H1 (cell line): Measurements from ENCODE around the gene PLA1A. TPM values are rescaled to one million over a fixed set of nuclear protein-coding genes. Genes with fewer than 3 reads are reported as not detected.

ENCODE experiments used
- CTCF ChIA-PET: fragments of 300-600 bp; sonication (Branson Sonifier 250); formaldehyde crosslinking; loops from one replicate; lab custom pipeline; 2021; ENCODE audit not compliant: partially characterized antibody; lab: Charles Lee
- POLR2A ChIA-PET: fragments of 300-600 bp; sonication (Branson Sonifier 250); formaldehyde crosslinking; loops from one replicate; lab custom pipeline; 2021; ENCODE audit warnings: inconsistent platforms; ENCODE audit not compliant: partially characterized antibody; lab: Charles Lee
- DNase-seq, 2 experiments: peaks; one replicate each; pipeline versions ENCODE4 v3.0.0 to v3.0.0-alpha.2; 2010 to 2022; ENCODE audit warnings: low spot score in 2 of 2, low read depth in 1 of 2, mixed read lengths in 1 of 2
- FAIRE-seq: peaks from 2 replicates; lab custom pipeline; 2011; peaks lifted over from hg19 to GRCh38; lab: Jason Lieb, UNC
- H2AFZ ChIP-seq: 2 replicates; pipeline ENCODE4 v1.8.1; 2012; ENCODE audit warnings: low read length, inconsistent platforms
- H2AK5ac ChIP-seq: 2 replicates; pipeline ENCODE4 v1.6.1; 2013; ENCODE audit warnings: low read depth, low read length
- H2BK120ac ChIP-seq: replicated peaks from 2 replicates; pipeline ENCODE3; 2013; ENCODE audit warnings: low read depth, low read length, inconsistent platforms
- H2BK12ac ChIP-seq: 2 replicates; pipeline ENCODE4 v1.6.1; 2013; ENCODE audit warnings: low read depth, low read length
- H2BK15ac ChIP-seq: 2 replicates; pipeline ENCODE4 v1.6.1; 2013; ENCODE audit warnings: low read length
- H2BK20ac ChIP-seq: 2 replicates; pipeline ENCODE4 v1.6.1; 2013; ENCODE audit warnings: low read length
- H2BK5ac ChIP-seq: 2 replicates; pipeline ENCODE4 v1.6.1; 2013; ENCODE audit warnings: low read depth, low read length
- H3K14ac ChIP-seq: 2 replicates; pipeline ENCODE4 v1.6.1; 2013; ENCODE audit warnings: inconsistent platforms; ENCODE audit not compliant: insufficient read length
- H3K18ac ChIP-seq: 2 replicates; pipeline ENCODE4 v1.6.1; 2013; ENCODE audit warnings: low read length; ENCODE audit errors: extremely low read depth
- H3K23ac ChIP-seq: 2 replicates; pipeline ENCODE4 v1.6.1; 2013; ENCODE audit warnings: inconsistent platforms; ENCODE audit not compliant: insufficient read length
- H3K23me2 ChIP-seq: 2 replicates; pipeline ENCODE4 v1.6.1; 2013; ENCODE audit warnings: low read depth, low read length
- H3K27ac ChIP-seq: 2 replicates; pipeline ENCODE4 v1.6.1; 2011; ENCODE audit warnings: low read depth, low read length, inconsistent platforms
- H3K27me3 ChIP-seq, 4 experiments: replicated peaks in 1 of 4; 1 replicate in 1 of 4; 2 replicates in 3 of 4; pipeline versions ENCODE4 v1.6.1 to v1.8.1; 2011 to 2013; ENCODE audit warnings: low read length in 3 of 4, mild to moderate bottlenecking in 3 of 4, inconsistent platforms in 2 of 4, mixed read lengths in 2 of 4, moderate library complexity in 1 of 4; ENCODE audit not compliant: control insufficient read depth in 3 of 4, insufficient read depth in 3 of 4; ENCODE audit errors: extremely low read depth in 1 of 4
- H3K36me3 ChIP-seq, 4 experiments: 2 replicates each; pipeline versions ENCODE4 v1.6.1 to v1.8.1; 2011 to 2013; ENCODE audit warnings: mild to moderate bottlenecking in 4 of 4, low read length in 3 of 4, moderate library complexity in 2 of 4, control low read depth in 1 of 4, inconsistent platforms in 1 of 4; ENCODE audit not compliant: insufficient read depth in 4 of 4, control insufficient read depth in 2 of 4
- H3K4ac ChIP-seq: replicated peaks from 2 replicates; pipeline ENCODE3; 2013; ENCODE audit warnings: low read length, low read depth, mixed read lengths, inconsistent platforms; ENCODE audit not compliant: insufficient read length
- H3K4me1 ChIP-seq, 4 experiments: replicated peaks in 1 of 4; 1 replicate in 1 of 4; 2 replicates in 3 of 4; pipeline versions ENCODE4 v1.6.1 to v1.8.1; 2011 to 2013; ENCODE audit warnings: low read length in 3 of 4, inconsistent platforms in 2 of 4, mixed read lengths in 1 of 4; ENCODE audit not compliant: insufficient read depth in 4 of 4, control insufficient read depth in 3 of 4
- H3K4me2 ChIP-seq, 2 experiments: 2 replicates each; pipeline versions ENCODE4 v1.6.1 to v1.8.1; 2011 to 2013; ENCODE audit warnings: low read depth in 2 of 2, low read length in 2 of 2, control low read depth in 1 of 2, inconsistent platforms in 1 of 2, mild to moderate bottlenecking in 1 of 2; ENCODE audit not compliant: insufficient read depth in 1 of 2
- H3K4me3 ChIP-seq, 4 experiments: fragments of 200-600, 300-600 bp in 1 of 4; sonication (generic), shearing (Covaris generic), sonication (Bioruptor Twin) in 1 of 4; 2 replicates each; pipeline versions ENCODE4 v1.5.1 to v1.8.1; 2011 to 2016; ENCODE audit warnings: low read length in 4 of 4, low read depth in 3 of 4, control low read depth in 2 of 4, inconsistent platforms in 2 of 4, mild to moderate bottlenecking in 2 of 4, mixed read lengths in 1 of 4, moderate library complexity in 1 of 4; ENCODE audit not compliant: insufficient read depth in 2 of 4; ENCODE audit errors: extremely low read depth in 1 of 4
- H3K56ac ChIP-seq: replicated peaks from 2 replicates; pipeline ENCODE3; 2013; ENCODE audit warnings: low read depth, mild to moderate bottlenecking, mixed read lengths, low read length, inconsistent platforms; ENCODE audit not compliant: insufficient read length
- H3K79me1 ChIP-seq: 2 replicates; pipeline ENCODE4 v1.6.1; 2013; ENCODE audit warnings: low read depth, low read length, control low read depth
- H3K79me2 ChIP-seq, 2 experiments: 2 replicates each; pipeline versions ENCODE4 v1.6.1 to v1.8.1; 2012 to 2013; ENCODE audit warnings: low read length in 2 of 2, mild to moderate bottlenecking in 2 of 2, inconsistent platforms in 1 of 2; ENCODE audit not compliant: insufficient read depth in 2 of 2, control insufficient read depth in 1 of 2
- H3K9ac ChIP-seq, 4 experiments: replicated peaks in 1 of 4; 1 replicate in 1 of 4; 2 replicates in 3 of 4; pipeline versions ENCODE4 v1.6.1 to v1.8.1; 2011 to 2013; ENCODE audit warnings: low read depth in 3 of 4, low read length in 3 of 4, control low read depth in 2 of 4, mild to moderate bottlenecking in 2 of 4, moderate library complexity in 2 of 4, inconsistent platforms in 1 of 4; ENCODE audit errors: extremely low read depth in 1 of 4
- H3K9me3 ChIP-seq, 2 experiments: 2 replicates each; pipeline versions ENCODE4 v1.6.1 to v1.8.1; 2012 to 2013; ENCODE audit warnings: mild to moderate bottlenecking in 2 of 2, moderate library complexity in 2 of 2, control low read depth in 1 of 2, inconsistent platforms in 1 of 2, low read depth in 1 of 2, low read length in 1 of 2, mixed read lengths in 1 of 2; ENCODE audit not compliant: insufficient read depth in 2 of 2
- H4K20me1 ChIP-seq, 2 experiments: replicated peaks in 1 of 2; 2 replicates each; pipeline versions ENCODE3 to v1.8.1; 2011 to 2013; ENCODE audit warnings: inconsistent platforms in 2 of 2, low read length in 2 of 2, mild to moderate bottlenecking in 1 of 2; ENCODE audit not compliant: insufficient read depth in 2 of 2, control insufficient read depth in 1 of 2
- H4K5ac ChIP-seq: 2 replicates; pipeline ENCODE4 v1.6.1; 2013; ENCODE audit warnings: low read length, low read depth, mixed read lengths, inconsistent platforms; ENCODE audit not compliant: insufficient read length
- H4K8ac ChIP-seq: 2 replicates; pipeline ENCODE4 v1.8.0; 2013; ENCODE audit warnings: mild to moderate bottlenecking, moderate library complexity, low read length, inconsistent platforms; ENCODE audit not compliant: insufficient read depth; ENCODE audit errors: extremely low read depth
- H4K91ac ChIP-seq: replicated peaks from 2 replicates; pipeline ENCODE3; 2013; ENCODE audit warnings: low read length, mixed read lengths, inconsistent platforms; ENCODE audit not compliant: insufficient read length
- ASH2L ChIP-seq: fragments of 200-600, 300-600 bp; sonication (generic); IDR thresholded peaks from one replicate; pipeline ENCODE4 v1.7.1; 2017; ENCODE audit warnings: low read length
- MAFK ChIP-seq: IDR thresholded peaks from 2 replicates; pipeline ENCODE4 v1.6.1; 2012; ENCODE audit warnings: low read depth, mild to moderate bottlenecking, improper control_type of control experiment, low read length
- POU5F1 ChIP-seq: IDR thresholded peaks from 2 replicates; pipeline ENCODE4 v1.6.1; 2011; ENCODE audit warnings: low read depth, mild to moderate bottlenecking, low read length, moderate library complexity
- TBP ChIP-seq: IDR thresholded peaks from 2 replicates; pipeline ENCODE4 v1.6.1; 2011; ENCODE audit warnings: low read depth, low read length, improper control_type of control experiment
- YY1 ChIP-seq: IDR thresholded peaks from 2 replicates; pipeline ENCODE4 v1.6.1; 2011; ENCODE audit warnings: low read depth, mild to moderate bottlenecking, low read length
- WGBS, 2 experiments: shearing (Covaris generic) in 1 of 2; methylation state at CpG; one replicate each; pipeline versions ENCODE4 v1.1.6 to v1.1.7; 2013 to 2015; ENCODE audit warnings: low lambda C conversion rate in 2 of 2, mixed read lengths in 2 of 2, inconsistent platforms in 1 of 2, low coverage in 1 of 2, missing lambda C conversion rate in 1 of 2; ENCODE audit not compliant: insufficient replicate concordance in 2 of 2, insufficient coverage in 1 of 2, insufficient read length in 1 of 2; ENCODE audit errors: extremely low coverage in 1 of 2, missing lambda C conversion rate in 1 of 2; 5-methylcytosine and 5-hydroxymethylcytosine counted together
- polyA plus RNA-seq, 7 experiments: library from polyadenylated mRNA; depleted of rRNA in 3 of 7; stranded (reverse) in 5 of 7; unstranded in 2 of 7; fragments of >200 nt in 5 of 7; fragments of 200-250 nt in 2 of 7; gene quantifications; 1 replicate in 5 of 7; 2 replicates in 1 of 7; 4 replicates in 1 of 7; pipeline versions ENCODE4 v1.2.1 to v1.2.3, GENCODE V29; 2011 to 2013; ENCODE audit warnings: missing spikeins in 2 of 7, mixed read lengths in 2 of 7
- total RNA-seq: library from RNA; stranded (reverse); fragmentation: NEBNext Ultra II Directional; extraction: Animal tissue kit (Norgen Biotek cat#: 25700); gene quantifications from 2 replicates; pipeline ENCODE4 v1.2.1, GENCODE V29; 2021
- TF ChIP-seq, protein P1 (sequence below): IDR thresholded peaks from 2 replicates; pipeline ENCODE4 v1.6.1; 2012; ENCODE audit warnings: low read length, inconsistent platforms

The PLA1A gene
- total and polyA plus RNA-seq, 2 of the 8 experiments (the other 6 are each of a cell fraction or from before 2014, with no cell fraction given) = not detected

DNA sequence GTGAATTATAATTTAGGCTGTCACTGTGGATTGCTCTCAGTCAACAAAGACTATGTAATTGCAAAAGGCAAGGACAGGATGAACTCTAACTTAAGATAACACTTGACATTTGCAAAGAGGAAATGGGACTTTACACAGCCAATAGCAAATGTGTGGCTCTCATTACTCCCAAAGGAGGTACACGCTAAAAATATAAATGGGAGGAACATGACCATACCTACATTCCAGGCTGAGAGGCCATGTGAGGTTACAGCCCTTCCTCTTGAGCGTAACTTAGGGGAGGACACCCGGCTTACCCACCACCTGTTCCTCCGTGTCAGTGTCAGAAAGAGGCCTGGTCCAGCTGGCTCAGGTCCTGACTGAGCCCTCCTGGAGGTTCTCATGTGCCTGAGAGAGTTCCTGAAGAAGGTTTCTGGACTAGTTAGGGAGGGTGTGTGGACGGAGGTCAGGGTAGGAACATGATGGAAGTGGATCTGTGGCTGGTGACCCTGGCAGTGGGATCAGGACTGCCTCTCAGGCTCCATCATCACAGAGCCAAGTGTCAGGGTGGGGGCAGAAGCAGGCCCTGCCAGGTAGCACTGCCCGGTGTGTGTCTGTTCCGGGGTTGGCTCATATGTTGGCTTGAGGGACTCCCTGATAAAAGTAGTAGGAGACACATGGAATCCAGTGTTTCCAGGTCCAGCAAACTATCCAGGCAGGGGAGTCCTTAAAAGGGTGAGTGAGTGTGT, 54.8 kb downstream of the PLA1A start:
- no peak overlapping the region for H3K4ac ChIP-seq
- H2AFZ ChIP-seq = no peak overlapping the region
- ChIA-PET CTCF (no interaction called here), POLR2A (no interaction called here)
- FAIRE-seq (no peak), DNase-seq (no peak)
- no peaks in the 10 kb centered on the region for H3K79me1 ChIP-seq
- H3K56ac ChIP-seq = no peak overlapping the region
- H4K5ac ChIP-seq = no peak overlapping the region
- no peak overlapping the region for H3K9ac ChIP-seq
- H3K4me3 ChIP-seq = no peak overlapping the region
- H2BK20ac ChIP-seq = no peak overlapping the region
- no peak overlapping the region for H2AK5ac ChIP-seq
- no peak overlapping the region for H2BK12ac ChIP-seq
- no peak overlapping the region for H3K27ac ChIP-seq
- peaks cover 0 to 2% (median 2%) of the 10 kb centered on the region in 4 experiments; a peak in 3 of 7 replicates for H3K4me1 ChIP-seq
- 90% methylated on average over 7 of the region's 7 CpGs; no CpG with 5 or more reads in 1 of the 2 experiments for WGBS, 2 experiments
- no peak overlapping the region for H2BK120ac ChIP-seq
- H3K27me3 ChIP-seq = no peaks in the 10 kb centered on the region
- no peak overlapping the region for H3K18ac ChIP-seq
- TF ChIP-seq POU5F1 = no peak
- TF ChIP-seq ASH2L = no peak
- TF ChIP-seq TBP = no peak
- no peak for TF ChIP-seq YY1
- TF ChIP-seq, protein P1, sequence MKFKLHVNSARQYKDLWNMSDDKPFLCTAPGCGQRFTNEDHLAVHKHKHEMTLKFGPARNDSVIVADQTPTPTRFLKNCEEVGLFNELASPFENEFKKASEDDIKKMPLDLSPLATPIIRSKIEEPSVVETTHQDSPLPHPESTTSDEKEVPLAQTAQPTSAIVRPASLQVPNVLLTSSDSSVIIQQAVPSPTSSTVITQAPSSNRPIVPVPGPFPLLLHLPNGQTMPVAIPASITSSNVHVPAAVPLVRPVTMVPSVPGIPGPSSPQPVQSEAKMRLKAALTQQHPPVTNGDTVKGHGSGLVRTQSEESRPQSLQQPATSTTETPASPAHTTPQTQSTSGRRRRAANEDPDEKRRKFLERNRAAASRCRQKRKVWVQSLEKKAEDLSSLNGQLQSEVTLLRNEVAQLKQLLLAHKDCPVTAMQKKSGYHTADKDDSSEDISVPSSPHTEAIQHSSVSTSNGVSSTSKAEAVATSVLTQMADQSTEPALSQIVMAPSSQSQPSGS = no peak
- no peak for TF ChIP-seq MAFK
- H3K79me2 ChIP-seq = no peaks in the 10 kb centered on the region
- no peak overlapping the region for H4K91ac ChIP-seq
- H2BK5ac ChIP-seq = no peak overlapping the region
- no peak overlapping the region for H4K8ac ChIP-seq
- H3K4me2 ChIP-seq = no peak overlapping the region
- H3K23me2 ChIP-seq = no peaks in the 10 kb centered on the region
- no peaks in the 10 kb centered on the region for H4K20me1 ChIP-seq
- H3K14ac ChIP-seq = no peak overlapping the region
- no peak overlapping the region for H2BK15ac ChIP-seq
- no peaks in the 10 kb centered on the region for H3K36me3 ChIP-seq
- H3K23ac ChIP-seq = no peak overlapping the region
- H3K9me3 ChIP-seq = no peaks in the 10 kb centered on the region
